HepG2 (cell line): Measurements from ENCODE around the gene ZFAND3. TPM values are rescaled to one million over a fixed set of nuclear protein-coding genes. Genes with fewer than 3 reads are reported as not detected.
A peak's percentile ranks its signal among the peaks of the same experiment; 100 is the strongest.

Experiments used
- IKZF4 ChIP-seq: sonication (generic); formaldehyde crosslinking; IDR thresholded peaks from 2 replicates; pipeline ENCODE4 v1.5.1; 2020; ENCODE audit warnings: borderline replicate concordance, mild to moderate bottlenecking, low read depth, missing genetic modification reagents; ENCODE audit errors: not compliant biosample characterization
- RARA ChIP-seq: IDR thresholded peaks from 2 replicates; pipeline ENCODE4 v1.6.1; 2016; ENCODE audit warnings: missing genetic modification reagents, missing compliant biosample characterization
- ZBTB33 ChIP-seq: sonication (generic); formaldehyde crosslinking; IDR thresholded peaks from 2 replicates; pipeline ENCODE4 v1.4.0; 2020; ENCODE audit warnings: missing genetic modification reagents
- ZNF282 ChIP-seq: fragments of 450-650 bp; IDR thresholded peaks from 2 replicates; pipeline ENCODE4 v1.6.1; 2018; ENCODE audit not compliant: partially characterized antibody
- ZNF292 ChIP-seq: sonication (generic); formaldehyde crosslinking; IDR thresholded peaks from 2 replicates; pipeline ENCODE4 v1.8.1; 2022; ENCODE audit warnings: mild to moderate bottlenecking, low read depth, missing genetic modification reagents, borderline replicate concordance
- ZNF317 ChIP-seq: sonication (generic); formaldehyde crosslinking; IDR thresholded peaks from 2 replicates; pipeline ENCODE4 v1.5.0; 2020; ENCODE audit warnings: mild to moderate bottlenecking, missing genetic modification reagents
- ZNF383 ChIP-seq: sonication (generic); formaldehyde crosslinking; IDR thresholded peaks from 2 replicates; pipeline ENCODE4 v1.4.0; 2020; ENCODE audit warnings: missing genetic modification reagents, mild to moderate bottlenecking, borderline replicate concordance
- ZNF484 ChIP-seq: sonication (generic); formaldehyde crosslinking; IDR thresholded peaks from 2 replicates; pipeline ENCODE4 v1.5.1; 2020; ENCODE audit warnings: mild to moderate bottlenecking, low read depth, missing genetic modification reagents, borderline replicate concordance
- polyA plus RNA-seq, 8 experiments: library from polyadenylated mRNA; depleted of rRNA in 3 of 8; stranded (reverse) in 7 of 8; unstranded in 1 of 8; fragments of >200 nt; fragmentation: Illumina TruSeq in 4 of 8; extraction: Trizol in 4 of 8; gene quantifications; 2 replicates each; pipeline versions ENCODE4 v1.2.1 to v1.2.3, GENCODE V29; 2011 to 2016; ENCODE audit warnings: low read depth in 4 of 8, missing spikeins in 1 of 8, mixed read lengths in 1 of 8; ENCODE audit not compliant: insufficient read depth in 1 of 8
- total RNA-seq, 5 experiments: library from RNA; depleted of rRNA; stranded (reverse); fragments of >200 nt; fragmentation: Illumina TruSeq; extraction: Trizol; gene quantifications; 2 replicates each; pipeline ENCODE4 v1.2.3, GENCODE V29; 2016; ENCODE audit warnings: low read depth in 1 of 5
- TF ChIP-seq, protein P1 (sequence below): IDR thresholded peaks from 2 replicates; pipeline ENCODE4 v1.6.1; 2016; ENCODE audit warnings: missing compliant biosample characterization, missing genetic modification reagents, borderline replicate concordance
- TF ChIP-seq, protein P2 (sequence below): sonication (generic); formaldehyde crosslinking; IDR thresholded peaks from 2 replicates; pipeline ENCODE4 v1.4.0; 2020; ENCODE audit warnings: mild to moderate bottlenecking, missing genetic modification reagents
- TF ChIP-seq, protein P3 (sequence below): sonication (generic); formaldehyde crosslinking; IDR thresholded peaks from 2 replicates; pipeline ENCODE4 v1.4.0; 2020; ENCODE audit warnings: missing genetic modification reagents

The ZFAND3 gene
- total and polyA plus RNA-seq, 2 of the 13 experiments (the other 11 are each of a cell fraction or from before 2014, with no cell fraction given): 16.4 to 17.1 TPM

DNA sequence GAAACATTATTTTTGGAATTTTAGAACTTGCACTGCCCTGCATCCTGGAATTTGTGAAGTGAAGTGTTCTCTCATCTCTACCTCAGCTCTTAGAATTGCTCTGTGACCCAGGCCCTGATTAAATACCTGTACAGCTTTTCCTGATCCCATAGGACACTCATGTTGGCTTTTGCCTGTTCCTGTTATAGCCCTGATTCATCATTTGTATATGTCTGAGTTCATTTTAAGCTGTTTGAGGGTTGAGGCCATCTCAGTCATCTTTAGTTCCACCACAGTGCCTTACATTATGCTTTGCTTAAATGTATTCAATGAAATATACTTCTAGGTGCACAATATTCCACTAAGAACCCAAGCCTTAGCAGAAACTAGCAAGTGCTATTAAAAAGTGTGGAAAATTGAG is 26.4 kb downstream of the ZFAND3 start (continued):
- TF ChIP-seq, protein P1, sequence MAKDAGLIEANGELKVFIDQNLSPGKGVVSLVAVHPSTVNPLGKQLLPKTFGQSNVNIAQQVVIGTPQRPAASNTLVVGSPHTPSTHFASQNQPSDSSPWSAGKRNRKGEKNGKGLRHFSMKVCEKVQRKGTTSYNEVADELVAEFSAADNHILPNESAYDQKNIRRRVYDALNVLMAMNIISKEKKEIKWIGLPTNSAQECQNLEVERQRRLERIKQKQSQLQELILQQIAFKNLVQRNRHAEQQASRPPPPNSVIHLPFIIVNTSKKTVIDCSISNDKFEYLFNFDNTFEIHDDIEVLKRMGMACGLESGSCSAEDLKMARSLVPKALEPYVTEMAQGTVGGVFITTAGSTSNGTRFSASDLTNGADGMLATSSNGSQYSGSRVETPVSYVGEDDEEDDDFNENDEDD (CRISPR knock-in tag): no peak
- TF ChIP-seq, protein P2, sequence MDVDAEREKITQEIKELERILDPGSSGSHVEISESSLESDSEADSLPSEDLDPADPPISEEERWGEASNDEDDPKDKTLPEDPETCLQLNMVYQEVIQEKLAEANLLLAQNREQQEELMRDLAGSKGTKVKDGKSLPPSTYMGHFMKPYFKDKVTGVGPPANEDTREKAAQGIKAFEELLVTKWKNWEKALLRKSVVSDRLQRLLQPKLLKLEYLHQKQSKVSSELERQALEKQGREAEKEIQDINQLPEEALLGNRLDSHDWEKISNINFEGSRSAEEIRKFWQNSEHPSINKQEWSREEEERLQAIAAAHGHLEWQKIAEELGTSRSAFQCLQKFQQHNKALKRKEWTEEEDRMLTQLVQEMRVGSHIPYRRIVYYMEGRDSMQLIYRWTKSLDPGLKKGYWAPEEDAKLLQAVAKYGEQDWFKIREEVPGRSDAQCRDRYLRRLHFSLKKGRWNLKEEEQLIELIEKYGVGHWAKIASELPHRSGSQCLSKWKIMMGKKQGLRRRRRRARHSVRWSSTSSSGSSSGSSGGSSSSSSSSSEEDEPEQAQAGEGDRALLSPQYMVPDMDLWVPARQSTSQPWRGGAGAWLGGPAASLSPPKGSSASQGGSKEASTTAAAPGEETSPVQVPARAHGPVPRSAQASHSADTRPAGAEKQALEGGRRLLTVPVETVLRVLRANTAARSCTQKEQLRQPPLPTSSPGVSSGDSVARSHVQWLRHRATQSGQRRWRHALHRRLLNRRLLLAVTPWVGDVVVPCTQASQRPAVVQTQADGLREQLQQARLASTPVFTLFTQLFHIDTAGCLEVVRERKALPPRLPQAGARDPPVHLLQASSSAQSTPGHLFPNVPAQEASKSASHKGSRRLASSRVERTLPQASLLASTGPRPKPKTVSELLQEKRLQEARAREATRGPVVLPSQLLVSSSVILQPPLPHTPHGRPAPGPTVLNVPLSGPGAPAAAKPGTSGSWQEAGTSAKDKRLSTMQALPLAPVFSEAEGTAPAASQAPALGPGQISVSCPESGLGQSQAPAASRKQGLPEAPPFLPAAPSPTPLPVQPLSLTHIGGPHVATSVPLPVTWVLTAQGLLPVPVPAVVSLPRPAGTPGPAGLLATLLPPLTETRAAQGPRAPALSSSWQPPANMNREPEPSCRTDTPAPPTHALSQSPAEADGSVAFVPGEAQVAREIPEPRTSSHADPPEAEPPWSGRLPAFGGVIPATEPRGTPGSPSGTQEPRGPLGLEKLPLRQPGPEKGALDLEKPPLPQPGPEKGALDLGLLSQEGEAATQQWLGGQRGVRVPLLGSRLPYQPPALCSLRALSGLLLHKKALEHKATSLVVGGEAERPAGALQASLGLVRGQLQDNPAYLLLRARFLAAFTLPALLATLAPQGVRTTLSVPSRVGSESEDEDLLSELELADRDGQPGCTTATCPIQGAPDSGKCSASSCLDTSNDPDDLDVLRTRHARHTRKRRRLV: no peak
- no peak for TF ChIP-seq ZNF317
- no peak for TF ChIP-seq ZNF292
- TF ChIP-seq, protein P3, sequence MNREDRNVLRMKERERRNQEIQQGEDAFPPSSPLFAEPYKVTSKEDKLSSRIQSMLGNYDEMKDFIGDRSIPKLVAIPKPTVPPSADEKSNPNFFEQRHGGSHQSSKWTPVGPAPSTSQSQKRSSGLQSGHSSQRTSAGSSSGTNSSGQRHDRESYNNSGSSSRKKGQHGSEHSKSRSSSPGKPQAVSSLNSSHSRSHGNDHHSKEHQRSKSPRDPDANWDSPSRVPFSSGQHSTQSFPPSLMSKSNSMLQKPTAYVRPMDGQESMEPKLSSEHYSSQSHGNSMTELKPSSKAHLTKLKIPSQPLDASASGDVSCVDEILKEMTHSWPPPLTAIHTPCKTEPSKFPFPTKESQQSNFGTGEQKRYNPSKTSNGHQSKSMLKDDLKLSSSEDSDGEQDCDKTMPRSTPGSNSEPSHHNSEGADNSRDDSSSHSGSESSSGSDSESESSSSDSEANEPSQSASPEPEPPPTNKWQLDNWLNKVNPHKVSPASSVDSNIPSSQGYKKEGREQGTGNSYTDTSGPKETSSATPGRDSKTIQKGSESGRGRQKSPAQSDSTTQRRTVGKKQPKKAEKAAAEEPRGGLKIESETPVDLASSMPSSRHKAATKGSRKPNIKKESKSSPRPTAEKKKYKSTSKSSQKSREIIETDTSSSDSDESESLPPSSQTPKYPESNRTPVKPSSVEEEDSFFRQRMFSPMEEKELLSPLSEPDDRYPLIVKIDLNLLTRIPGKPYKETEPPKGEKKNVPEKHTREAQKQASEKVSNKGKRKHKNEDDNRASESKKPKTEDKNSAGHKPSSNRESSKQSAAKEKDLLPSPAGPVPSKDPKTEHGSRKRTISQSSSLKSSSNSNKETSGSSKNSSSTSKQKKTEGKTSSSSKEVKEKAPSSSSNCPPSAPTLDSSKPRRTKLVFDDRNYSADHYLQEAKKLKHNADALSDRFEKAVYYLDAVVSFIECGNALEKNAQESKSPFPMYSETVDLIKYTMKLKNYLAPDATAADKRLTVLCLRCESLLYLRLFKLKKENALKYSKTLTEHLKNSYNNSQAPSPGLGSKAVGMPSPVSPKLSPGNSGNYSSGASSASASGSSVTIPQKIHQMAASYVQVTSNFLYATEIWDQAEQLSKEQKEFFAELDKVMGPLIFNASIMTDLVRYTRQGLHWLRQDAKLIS (CRISPR knock-in tag): no peak
- no peak for TF ChIP-seq ZNF282
- TF ChIP-seq ZBTB33: no peak
- no peak for TF ChIP-seq IKZF4 (CRISPR knock-in tag)
- no peak for TF ChIP-seq ZNF484 (CRISPR knock-in tag)
- 0 out of 2 replicates have a peak, but pooled peaks have one; percentile 21 for TF ChIP-seq ZNF383 (CRISPR knock-in tag)
- no peak for TF ChIP-seq RARA (CRISPR knock-in tag)
